ENCODE measurements around the gene EPS15.
"Not testable (repeated sequence)": the region's sequence is repeated elsewhere in the genome, so short reads cannot be mapped to it uniquely, and the experiment has no call there.

Gene EPS15

GRCh38 chr1:51541313-51542050 lies 22.4 kb upstream of the EPS15 start:
- H3K9ac ChIP-seq (ENCODE audit: low read length) = no peak overlapping the region
- no peaks in the 10 kb centered on the region for H3K4me1 ChIP-seq (ENCODE audit: control insufficient read depth, low read depth, low read length)
- no peaks in the 10 kb centered on the region for H3K36me3 ChIP-seq (ENCODE audit: control insufficient read depth, low read depth, low read length)
- H3K27me3 ChIP-seq (ENCODE audit: control insufficient read depth, insufficient read depth, low read length) = no peaks in the 10 kb centered on the region
- no peak overlapping the region for H3K4me3 ChIP-seq (ENCODE audit: low read length)
- H3K9me3 ChIP-seq (ENCODE audit: control insufficient read depth, low read depth, low read length) = no peaks in the 10 kb centered on the region
- no peak overlapping the region for H3K27ac ChIP-seq (ENCODE audit: low read length)

GRCh38 chr1:51537568-51537967 lies 18.5 kb upstream of the EPS15 start:
- Histone ChIP-seq H3K36me3 (ENCODE audit: control insufficient read depth, low read depth, low read length) (no peaks in the 10 kb centered on the region), H3K4me1 (ENCODE audit: control insufficient read depth, low read depth, low read length) (no peaks in the 10 kb centered on the region), H3K27me3 (ENCODE audit: control insufficient read depth, insufficient read depth, low read length) (no peaks in the 10 kb centered on the region), H3K9me3 (ENCODE audit: control insufficient read depth, low read depth, low read length) (no peaks in the 10 kb centered on the region), H3K27ac (ENCODE audit: low read length) (no peak overlapping the region), H3K4me3 (ENCODE audit: low read length) (no peak overlapping the region), H3K9ac (ENCODE audit: low read length) (no peak overlapping the region)

- no peaks in the 10 kb centered on the region for H3K9me3 ChIP-seq (ENCODE audit: control insufficient read depth, low read depth, low read length)
- H3K4me3 ChIP-seq (ENCODE audit: low read length) = no peak overlapping the region
- H3K9ac ChIP-seq (ENCODE audit: low read length) = no peak overlapping the region
- H3K27me3 ChIP-seq (ENCODE audit: control insufficient read depth, insufficient read depth, low read length) = no peaks in the 10 kb centered on the region
- H3K4me1 ChIP-seq (ENCODE audit: control insufficient read depth, low read depth, low read length) = no peaks in the 10 kb centered on the region
- no peaks in the 10 kb centered on the region for H3K36me3 ChIP-seq (ENCODE audit: control insufficient read depth, low read depth, low read length)
- no peak overlapping the region for H3K27ac ChIP-seq (ENCODE audit: low read length)
These were observed 16.0 kb upstream of the EPS15 start for GRCh38 chr1:51535006-51535592.

- H3K9ac ChIP-seq (ENCODE audit: low read length) = no peak overlapping the region
- no peak overlapping the region for H3K4me3 ChIP-seq (ENCODE audit: low read length)
- H3K9me3 ChIP-seq (ENCODE audit: control insufficient read depth, low read depth, low read length) = no peaks in the 10 kb centered on the region
- no peaks in the 10 kb centered on the region for H3K36me3 ChIP-seq (ENCODE audit: control insufficient read depth, low read depth, low read length)
- H3K27ac ChIP-seq (ENCODE audit: low read length) = no peak overlapping the region
- H3K27me3 ChIP-seq (ENCODE audit: control insufficient read depth, insufficient read depth, low read length) = no peaks in the 10 kb centered on the region
- no peaks in the 10 kb centered on the region for H3K4me1 ChIP-seq (ENCODE audit: control insufficient read depth, low read depth, low read length)
These were observed 15.4 kb upstream of the EPS15 start for GRCh38 chr1:51534447-51534846.

GRCh38 chr1:51532853-51533252 lies 13.8 kb upstream of the EPS15 start:
- Histone ChIP-seq H3K9me3 (ENCODE audit: control insufficient read depth, low read depth, low read length) (no peaks in the 10 kb centered on the region), H3K9ac (ENCODE audit: low read length) (no peak overlapping the region), H3K4me1 (ENCODE audit: control insufficient read depth, low read depth, low read length) (no peaks in the 10 kb centered on the region), H3K36me3 (ENCODE audit: control insufficient read depth, low read depth, low read length) (no peaks in the 10 kb centered on the region), H3K4me3 (ENCODE audit: low read length) (no peak overlapping the region), H3K27ac (ENCODE audit: low read length) (no peak overlapping the region), H3K27me3 (ENCODE audit: control insufficient read depth, insufficient read depth, low read length) (no peaks in the 10 kb centered on the region)

GRCh38 chr1:51530447-51530846 lies 11.4 kb upstream of the EPS15 start:
- H3K27me3 ChIP-seq (ENCODE audit: control insufficient read depth, insufficient read depth, low read length); H3K9me3 ChIP-seq (ENCODE audit: control insufficient read depth, low read depth, low read length); H3K4me1 ChIP-seq (ENCODE audit: control insufficient read depth, low read depth, low read length); H3K9ac ChIP-seq (ENCODE audit: low read length); H3K4me3 ChIP-seq (ENCODE audit: low read length); H3K27ac ChIP-seq (ENCODE audit: low read length); H3K36me3 ChIP-seq (ENCODE audit: control insufficient read depth, low read depth, low read length): not testable (repeated sequence)

- Histone ChIP-seq H3K9me3 (ENCODE audit: control insufficient read depth, low read depth, low read length) (no peaks in the 10 kb centered on the region), H3K36me3 (ENCODE audit: control insufficient read depth, low read depth, low read length) (no peaks in the 10 kb centered on the region), H3K4me3 (ENCODE audit: low read length) (no peak overlapping the region), H3K4me1 (ENCODE audit: control insufficient read depth, low read depth, low read length) (no peaks in the 10 kb centered on the region), H3K27me3 (ENCODE audit: control insufficient read depth, insufficient read depth, low read length) (no peaks in the 10 kb centered on the region), H3K9ac (ENCODE audit: low read length) (no peak overlapping the region), H3K27ac (ENCODE audit: low read length) (no peak overlapping the region)
These were observed 8.1 kb upstream of the EPS15 start for GRCh38 chr1:51527144-51527543.

GRCh38 chr1:51526248-51526647 lies 7.2 kb upstream of the EPS15 start:
- no peak overlapping the region for H3K9ac ChIP-seq (ENCODE audit: low read length)
- H3K27ac ChIP-seq (ENCODE audit: low read length) = no peak overlapping the region
- no peak overlapping the region for H3K4me3 ChIP-seq (ENCODE audit: low read length)
- no peaks in the 10 kb centered on the region for H3K27me3 ChIP-seq (ENCODE audit: control insufficient read depth, insufficient read depth, low read length)
- H3K4me1 ChIP-seq (ENCODE audit: control insufficient read depth, low read depth, low read length) = no peaks in the 10 kb centered on the region
- no peaks in the 10 kb centered on the region for H3K36me3 ChIP-seq (ENCODE audit: control insufficient read depth, low read depth, low read length)
- no peaks in the 10 kb centered on the region for H3K9me3 ChIP-seq (ENCODE audit: control insufficient read depth, low read depth, low read length)

- no peaks in the 10 kb centered on the region for H3K27me3 ChIP-seq (ENCODE audit: control insufficient read depth, insufficient read depth, low read length)
- H3K36me3 ChIP-seq (ENCODE audit: control insufficient read depth, low read depth, low read length) = no peaks in the 10 kb centered on the region
- no peak overlapping the region for H3K27ac ChIP-seq (ENCODE audit: low read length)
- H3K4me1 ChIP-seq (ENCODE audit: control insufficient read depth, low read depth, low read length) = no peaks in the 10 kb centered on the region
- H3K4me3 ChIP-seq (ENCODE audit: low read length) = no peak overlapping the region
- H3K9ac ChIP-seq (ENCODE audit: low read length) = no peak overlapping the region
- H3K9me3 ChIP-seq (ENCODE audit: control insufficient read depth, low read depth, low read length) = no peaks in the 10 kb centered on the region
These were observed 6.2 kb upstream of the EPS15 start for GRCh38 chr1:51525295-51525694.

GRCh38 chr1:51524817-51525216 lies 5.8 kb upstream of the EPS15 start:
- H3K4me3 ChIP-seq (ENCODE audit: low read length) = no peak overlapping the region
- H3K27me3 ChIP-seq (ENCODE audit: control insufficient read depth, insufficient read depth, low read length) = no peaks in the 10 kb centered on the region
- H3K4me1 ChIP-seq (ENCODE audit: control insufficient read depth, low read depth, low read length) = no peaks in the 10 kb centered on the region
- H3K9me3 ChIP-seq (ENCODE audit: control insufficient read depth, low read depth, low read length) = no peaks in the 10 kb centered on the region
- H3K9ac ChIP-seq (ENCODE audit: low read length) = no peak overlapping the region
- H3K27ac ChIP-seq (ENCODE audit: low read length) = no peak overlapping the region
- no peaks in the 10 kb centered on the region for H3K36me3 ChIP-seq (ENCODE audit: control insufficient read depth, low read depth, low read length)

- Histone ChIP-seq H3K4me1 (ENCODE audit: control insufficient read depth, low read depth, low read length) (no peaks in the 10 kb centered on the region), H3K9me3 (ENCODE audit: control insufficient read depth, low read depth, low read length) (no peaks in the 10 kb centered on the region), H3K27me3 (ENCODE audit: control insufficient read depth, insufficient read depth, low read length) (no peaks in the 10 kb centered on the region), H3K9ac (ENCODE audit: low read length) (no peak overlapping the region), H3K36me3 (ENCODE audit: control insufficient read depth, low read depth, low read length) (no peaks in the 10 kb centered on the region), H3K4me3 (ENCODE audit: low read length) (no peak overlapping the region), H3K27ac (ENCODE audit: low read length) (no peak overlapping the region)
These were observed 4.9 kb upstream of the EPS15 start for GRCh38 chr1:51523931-51524330.

GRCh38 chr1:51520700-51521248 lies 1.7 kb upstream of the EPS15 start:
- Histone ChIP-seq H3K36me3 (ENCODE audit: control insufficient read depth, low read depth, low read length) (no peaks in the 10 kb centered on the region), H3K4me3 (ENCODE audit: low read length) (no peak overlapping the region), H3K9me3 (ENCODE audit: control insufficient read depth, low read depth, low read length) (no peaks in the 10 kb centered on the region), H3K9ac (ENCODE audit: low read length) (no peak overlapping the region), H3K27me3 (ENCODE audit: control insufficient read depth, insufficient read depth, low read length) (no peaks in the 10 kb centered on the region), H3K27ac (ENCODE audit: low read length) (no peak overlapping the region), H3K4me1 (ENCODE audit: control insufficient read depth, low read depth, low read length) (peaks cover 13% of the 10 kb centered on the region)
